Right lobe of liver (tissue), 6 donors: ENCODE measurements around the gene ANKRD11. TPM values are rescaled to one million over a fixed set of nuclear protein-coding genes. Genes with fewer than 3 reads are reported as not detected.

Experiments
- ATAC-seq, 4 donors: fragments of 200-7000 bp; cut with Tn5 transposase; one replicate each; pipeline ENCODE4 v1.9.1; 2020; ENCODE audit warnings: mild to moderate bottlenecking in 4 of 4, moderate library complexity in 4 of 4
- DNase-seq, 3 donors: peaks; one replicate each; pipeline ENCODE4 v3.0.0-alpha.2; 2020
- H3K27ac ChIP-seq, 3 donors: fragments of 200-600 bp; one replicate each; pipeline ENCODE4 v1.8.0; 2022
- H3K27me3 ChIP-seq, 2 donors: fragments of 200-600 bp; one replicate each; pipeline ENCODE4 v1.8.0; 2022
- H3K36me3 ChIP-seq, 4 donors: fragments of 200-600 bp; sonication (generic) in 1 of 4; one replicate each; pipeline versions ENCODE4 v1.5.1 to v1.8.0; 2017 to 2022; ENCODE audit warnings: control low read depth in 1 of 4
- H3K4me1 ChIP-seq, 4 donors: fragments of 200-600 bp; sonication (generic) in 1 of 4; one replicate each; pipeline versions ENCODE4 v1.5.1 to v1.8.0; 2017 to 2022; ENCODE audit warnings: control low read depth in 1 of 4
- H3K4me3 ChIP-seq, 3 donors: fragments of 200-600 bp; one replicate each; pipeline ENCODE4 v1.8.0; 2022
- H3K9me3 ChIP-seq, 4 donors: fragments of 200-600 bp; sonication (generic) in 1 of 4; one replicate each; pipeline versions ENCODE4 v1.5.1 to v1.8.0; 2017 to 2022; ENCODE audit warnings: control low read depth in 1 of 4
- POLR2A ChIP-seq: fragments of 450-650 bp; IDR thresholded peaks from one replicate; pipeline ENCODE4 v1.6.1; 2017; ENCODE audit warnings: antibody characterized with exemption, mild to moderate bottlenecking
- WGBS: methylation state at CpG from one replicate; pipeline ENCODE4 v1.1.6; 2018; ENCODE audit warnings: low coverage, low lambda C conversion rate; ENCODE audit not compliant: insufficient coverage; ENCODE audit errors: missing lambda C conversion rate; 5-methylcytosine and 5-hydroxymethylcytosine counted together
- intact Hi-C, 2 donors: fragments of 100-400 bp; cut with DNase I; formaldehyde crosslinking; loops; one replicate each; pipeline versions ENCODE4 v1.11.2 to v1.14.1; 2022
- total RNA-seq, 6 experiments: library from RNA; depleted of rRNA in 2 of 6; stranded (reverse); fragments of >200 nt in 2 of 6; fragmentation: NEBNext Ultra II Directional in 3 of 6; extraction: Animal tissue kit (Norgen Biotek cat#: 25700) in 3 of 6; gene quantifications; one replicate each; pipeline versions ENCODE4 v1.1.0 to v1.2.4, GENCODE V29; 2016 to 2023
- TF ChIP-seq, protein P1 (sequence below), 4 donors: fragments of 200-600 bp in 3 of 4; fragments of 450-650 bp in 1 of 4; IDR thresholded peaks; one replicate each; pipeline versions ENCODE4 v1.5.1 to v1.8.0; 2016 to 2022; ENCODE audit warnings: antibody characterized with exemption in 4 of 4, mild to moderate bottlenecking in 2 of 4
- donor health status: DM: no; HTN: yes; CAD: no.
- donor health status: DM: no; HTN: no; CAD: no.
- donor health status: DM: no; HTN: no; CAD: no.
- donor health status: DM: no; HTN: yes; CAD: no.
- donor health status: DM: no; HTN: yes; CAD: no.

The ANKRD11 gene
- total RNA-seq, 6 experiments from 2014 or later = 26.2 to 65.8 (median 41.6) TPM

DNA sequence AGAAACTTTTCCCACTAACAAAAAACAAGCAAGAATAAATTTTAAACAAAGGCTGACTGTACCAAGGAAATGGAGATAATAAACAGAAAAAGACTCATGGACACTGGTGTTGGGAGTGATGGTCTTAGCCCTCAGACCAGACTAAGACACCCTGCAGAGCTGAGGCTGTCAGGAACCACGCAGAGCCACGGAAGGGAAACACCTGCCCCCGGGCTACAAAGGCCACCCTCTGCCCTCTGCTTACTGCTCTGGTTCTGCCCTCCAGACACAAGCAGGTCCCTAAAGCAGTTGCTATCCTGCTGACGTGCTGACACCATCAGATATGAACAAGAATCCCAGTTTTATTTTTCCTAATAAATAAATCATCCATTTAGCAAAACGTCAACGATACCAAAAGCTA is 80.0 kb downstream of the ANKRD11 start:
- no peak for TF ChIP-seq POLR2A
- H3K27me3 ChIP-seq = no peaks in the 10 kb centered on the region
- no peaks in the 10 kb centered on the region for H3K36me3 ChIP-seq
- intact Hi-C loops = loop anchor here in 1 of 2 donors (2.0 kb wide), 1 partner anchor 16 kb away; no protein-coding TSS in a partner anchor
- ATAC-seq (no peak), DNase-seq (no peak)
- H3K27ac ChIP-seq = peak overlapping the region in 1 of 3 donors; percentile 44
- H3K4me3 ChIP-seq = no peak overlapping the region
- no peaks in the 10 kb centered on the region for H3K9me3 ChIP-seq
- 32% methylated on average over 6 of the region's 6 CpGs for WGBS
- peaks cover 0 to 80% (median 42%) of the 10 kb centered on the region in 4 donors for H3K4me1 ChIP-seq

- Histone ChIP-seq H3K27me3 (no peaks in the 10 kb centered on the region), H3K9me3 (no peaks in the 10 kb centered on the region), H3K27ac (peak overlapping the region in 1 of 3 donors; percentile 0), H3K4me1 (peaks cover 0 to 73% (median 37%) of the 10 kb centered on the region in 4 donors), H3K4me3 (no peak overlapping the region), H3K36me3 (no peaks in the 10 kb centered on the region)
- ATAC-seq (no peak), DNase-seq (no peak)
- 50% methylated on average over 9 of the region's 13 CpGs for WGBS
- intact Hi-C loops = no loop called here
- TF ChIP-seq, protein P1, sequence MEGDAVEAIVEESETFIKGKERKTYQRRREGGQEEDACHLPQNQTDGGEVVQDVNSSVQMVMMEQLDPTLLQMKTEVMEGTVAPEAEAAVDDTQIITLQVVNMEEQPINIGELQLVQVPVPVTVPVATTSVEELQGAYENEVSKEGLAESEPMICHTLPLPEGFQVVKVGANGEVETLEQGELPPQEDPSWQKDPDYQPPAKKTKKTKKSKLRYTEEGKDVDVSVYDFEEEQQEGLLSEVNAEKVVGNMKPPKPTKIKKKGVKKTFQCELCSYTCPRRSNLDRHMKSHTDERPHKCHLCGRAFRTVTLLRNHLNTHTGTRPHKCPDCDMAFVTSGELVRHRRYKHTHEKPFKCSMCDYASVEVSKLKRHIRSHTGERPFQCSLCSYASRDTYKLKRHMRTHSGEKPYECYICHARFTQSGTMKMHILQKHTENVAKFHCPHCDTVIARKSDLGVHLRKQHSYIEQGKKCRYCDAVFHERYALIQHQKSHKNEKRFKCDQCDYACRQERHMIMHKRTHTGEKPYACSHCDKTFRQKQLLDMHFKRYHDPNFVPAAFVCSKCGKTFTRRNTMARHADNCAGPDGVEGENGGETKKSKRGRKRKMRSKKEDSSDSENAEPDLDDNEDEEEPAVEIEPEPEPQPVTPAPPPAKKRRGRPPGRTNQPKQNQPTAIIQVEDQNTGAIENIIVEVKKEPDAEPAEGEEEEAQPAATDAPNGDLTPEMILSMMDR (IDR thresholded peaks at IDR 0.05) = no peak
- TF ChIP-seq POLR2A = no peak
These were observed 81.1 kb downstream of the ANKRD11 start for GRCh38 chr16:89409161-89409711.

- H3K27ac ChIP-seq = peak overlapping the region in 1 of 3 donors; percentile 7
These were observed 82.0 kb downstream of the ANKRD11 start for GRCh38 chr16:89408315-89408714.

DNA sequence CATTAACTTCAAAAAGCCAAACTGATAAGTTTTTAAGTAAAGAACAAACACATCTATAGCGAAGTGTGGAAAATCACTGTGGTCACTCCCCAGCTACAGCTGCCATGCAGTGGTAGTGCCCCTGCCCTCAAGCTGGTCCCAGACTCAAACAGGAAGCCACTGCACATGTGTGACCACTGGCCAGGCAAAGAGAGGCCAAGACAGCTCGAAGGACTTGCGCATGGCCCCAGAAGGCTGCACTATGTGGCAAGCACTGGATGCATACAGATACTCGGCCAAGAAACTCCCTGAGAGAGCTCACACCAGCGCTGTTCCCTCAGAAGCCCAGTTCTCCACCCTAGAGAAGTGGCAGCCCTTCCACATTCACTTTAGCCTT is 82.4 kb downstream of the ANKRD11 start:
- no peaks in the 10 kb centered on the region for H3K36me3 ChIP-seq
- H3K4me1 ChIP-seq = peaks cover 0 to 59% (median 25%) of the 10 kb centered on the region in 4 donors
- H3K9me3 ChIP-seq = no peaks in the 10 kb centered on the region
- ATAC-seq (no peak), DNase-seq (no peak)
- H3K4me3 ChIP-seq = no peak overlapping the region
- no peaks in the 10 kb centered on the region for H3K27me3 ChIP-seq
- 15% methylated on average over 2 of the region's 5 CpGs for WGBS
- intact Hi-C loops = no loop called here
- TF ChIP-seq, protein P1 (IDR thresholded peaks at IDR 0.05) = no peak
- no peak for TF ChIP-seq POLR2A
- peak overlapping the region in 1 of 3 donors; percentile 7 for H3K27ac ChIP-seq

More at GRCh38 chr16:89408315-89408714, 82.0 kb downstream of the ANKRD11 start:
- intact Hi-C loops = no loop called here
- DNase-seq = peak in 2 of 3 donors; percentile 85
- H3K4me1 ChIP-seq = peaks cover 0 to 63% (median 28%) of the 10 kb centered on the region in 4 donors
- H3K36me3 ChIP-seq = no peaks in the 10 kb centered on the region
- no peak for TF ChIP-seq POLR2A
- TF ChIP-seq, protein P1 (IDR thresholded peaks at IDR 0.05) = no peak
- H3K9me3 ChIP-seq = no peaks in the 10 kb centered on the region
- H3K27me3 ChIP-seq = no peaks in the 10 kb centered on the region
- no peak overlapping the region for H3K4me3 ChIP-seq
- peak; percentile 27 to 64 (median 56) for ATAC-seq
- 0% methylated on average over 1 of the region's 12 CpGs for WGBS

- H3K9me3 ChIP-seq = no peaks in the 10 kb centered on the region
- WGBS = 27% methylated on average over 4 of the region's 17 CpGs
- DNase-seq (no peak), ATAC-seq (no peak)
- intact Hi-C loops = no loop called here
- TF ChIP-seq, protein P1 (IDR thresholded peaks at IDR 0.05) = no peak
- TF ChIP-seq POLR2A = no peak
- no peaks in the 10 kb centered on the region for H3K36me3 ChIP-seq
- peaks cover 0 to 54% (median 23%) of the 10 kb centered on the region in 4 donors for H3K4me1 ChIP-seq
- H3K27me3 ChIP-seq = no peaks in the 10 kb centered on the region
- H3K4me3 ChIP-seq = no peak overlapping the region
- H3K27ac ChIP-seq = no peak overlapping the region
These were observed 83.0 kb downstream of the ANKRD11 start for GRCh38 chr16:89407282-89407924.
